NCI-H1417 (cell line): ENCODE data around the gene FAM24B.
"Not testable (repeated sequence)": the region's sequence is repeated elsewhere in the genome, so short reads cannot be mapped to it uniquely, and the experiment has no call there.

Source experiments
- DNase-seq, 3 experiments: peaks; one replicate each; lab custom pipeline; 2025; lab: John Stamatoyannopoulos, UW

Gene FAM24B

GRCh38 chr10:122879339-122880273 is at the start of gene FAM24B:
FAM24B (minus strand) TSS chr10:122879581; CDS start chr10:122850515, 29,066 bp downstream.
- peak; percentile 92 to 99 (median 97) for DNase-seq

GRCh38 chr10:122915700-122916099 is 36.3 kb upstream of the FAM24B start:
- no peak for DNase-seq

- no peak for DNase-seq
Observed at GRCh38 chr10:122911889-122912484, 32.6 kb upstream of the FAM24B start.

- DNase-seq, result no peak
Observed at GRCh38 chr10:122910310-122910709, 30.9 kb upstream of the FAM24B start, which contains the start of gene FAM24A. FAM24A (plus strand) TSS chr10:122910610; CDS start chr10:122911635, 1,025 bp downstream.

GRCh38 chr10:122903861-122904260 is 24.5 kb upstream of the FAM24B start:
- DNase-seq, result not testable (repeated sequence)

- DNase-seq, result no peak
Observed at GRCh38 chr10:122894261-122894944, 15.0 kb upstream of the FAM24B start.

- no peak for DNase-seq
Observed at GRCh38 chr10:122884166-122884565, 4.8 kb upstream of the FAM24B start.

- DNase-seq, result no peak
Observed at GRCh38 chr10:122882766-122883165, 3.4 kb upstream of the FAM24B start.

- peak in 1 of 3 experiments; percentile 27 for DNase-seq
Observed at GRCh38 chr10:122878799-122879338, 512 bp downstream of the FAM24B start.

GRCh38 chr10:122877264-122877663 is 2.1 kb downstream of the FAM24B start:
- DNase-seq, result no peak

- DNase-seq, result no peak
Observed at GRCh38 chr10:122876467-122876855, 2.9 kb downstream of the FAM24B start.

GRCh38 chr10:122875843-122876466 is 3.4 kb downstream of the FAM24B start:
- no peak for DNase-seq

- not testable (repeated sequence) for DNase-seq
Observed at GRCh38 chr10:122871947-122872346, 7.4 kb downstream of the FAM24B start.

- not testable (repeated sequence) for DNase-seq
Observed at GRCh38 chr10:122868768-122869167, 10.6 kb downstream of the FAM24B start.

GRCh38 chr10:122866757-122867482 is 12.5 kb downstream of the FAM24B start:
- DNase-seq, result not testable (repeated sequence)

- peak in 1 of 3 experiments; percentile 3 for DNase-seq
Observed at GRCh38 chr10:122864901-122865300, 14.5 kb downstream of the FAM24B start.

- DNase-seq, result no peak
Observed at GRCh38 chr10:122864194-122864592, 15.2 kb downstream of the FAM24B start.

- DNase-seq, result no peak
Observed at GRCh38 chr10:122863216-122864193, 15.9 kb downstream of the FAM24B start.

- DNase-seq, result no peak
Observed at GRCh38 chr10:122861711-122862161, 17.6 kb downstream of the FAM24B start.

- DNase-seq, result no peak
Observed at GRCh38 chr10:122859527-122859926, 19.9 kb downstream of the FAM24B start.
